Glutamatergic neuron (in vitro differentiated cells): ENCODE measurements around the gene UBN1. TPM values are rescaled to one million over a fixed set of nuclear protein-coding genes. Genes with fewer than 3 reads are reported as not detected.

ENCODE experiments used
- DNase-seq: peaks from one replicate; pipeline ENCODE4 v3.0.0; 2022
- H3K27ac Mint-ChIP-seq: one replicate; pipeline ENCODE4 v1.8.0; 2020; ENCODE audit warnings: mild to moderate bottlenecking, mixed read lengths, inconsistent platforms; ENCODE audit not compliant: unreplicated experiment
- H3K27me3 Mint-ChIP-seq: one replicate; pipeline ENCODE4 v1.8.0; 2020; ENCODE audit warnings: mild to moderate bottlenecking, moderate library complexity, mixed read lengths, inconsistent platforms; ENCODE audit not compliant: unreplicated experiment
- H3K36me3 Mint-ChIP-seq: one replicate; pipeline ENCODE4 v1.8.0; 2020; ENCODE audit warnings: mild to moderate bottlenecking, mixed read lengths, inconsistent platforms; ENCODE audit not compliant: unreplicated experiment
- H3K4me1 Mint-ChIP-seq: one replicate; pipeline ENCODE4 v1.8.0; 2020; ENCODE audit warnings: mild to moderate bottlenecking, low read depth, mixed read lengths, inconsistent platforms; ENCODE audit not compliant: unreplicated experiment
- H3K4me3 Mint-ChIP-seq: one replicate; pipeline ENCODE4 v1.8.0; 2020; ENCODE audit warnings: mild to moderate bottlenecking, mixed read lengths, inconsistent platforms; ENCODE audit not compliant: unreplicated experiment
- H3K9me3 Mint-ChIP-seq: one replicate; pipeline ENCODE4 v1.8.0; 2020; ENCODE audit warnings: mild to moderate bottlenecking, moderate library complexity, mixed read lengths, inconsistent platforms; ENCODE audit not compliant: unreplicated experiment
- total RNA-seq: library from RNA; stranded (reverse); fragmentation: NEBNext Ultra II Directional; extraction: Animal tissue kit (Norgen Biotek cat#: 25700); gene quantifications from one replicate; pipeline ENCODE4 v1.2.1, GENCODE V29; 2021; ENCODE audit not compliant: unreplicated experiment
- TF ChIP-seq, protein P1 (sequence below): fragments of 200-600 bp; sonication (generic); IDR thresholded peaks from one replicate; pipeline ENCODE4 v1.5.0; 2021; ENCODE audit not compliant: partially characterized antibody, unreplicated experiment

Gene UBN1
- total RNA-seq, 1 donor from 2014 or later, result 34.3 TPM

GRCh38 chr16:4839942-4840341, 7.3 kb upstream of the UBN1 start:
- Mint-ChIP-seq H3K27me3 (peaks cover 2% of the 10 kb centered on the region), H3K36me3 (no peaks in the 10 kb centered on the region), H3K27ac (no peak overlapping the region), H3K9me3 (peaks cover 2% of the 10 kb centered on the region), H3K4me1 (no peaks in the 10 kb centered on the region), H3K4me3 (no peak overlapping the region)
- TF ChIP-seq, protein P1, sequence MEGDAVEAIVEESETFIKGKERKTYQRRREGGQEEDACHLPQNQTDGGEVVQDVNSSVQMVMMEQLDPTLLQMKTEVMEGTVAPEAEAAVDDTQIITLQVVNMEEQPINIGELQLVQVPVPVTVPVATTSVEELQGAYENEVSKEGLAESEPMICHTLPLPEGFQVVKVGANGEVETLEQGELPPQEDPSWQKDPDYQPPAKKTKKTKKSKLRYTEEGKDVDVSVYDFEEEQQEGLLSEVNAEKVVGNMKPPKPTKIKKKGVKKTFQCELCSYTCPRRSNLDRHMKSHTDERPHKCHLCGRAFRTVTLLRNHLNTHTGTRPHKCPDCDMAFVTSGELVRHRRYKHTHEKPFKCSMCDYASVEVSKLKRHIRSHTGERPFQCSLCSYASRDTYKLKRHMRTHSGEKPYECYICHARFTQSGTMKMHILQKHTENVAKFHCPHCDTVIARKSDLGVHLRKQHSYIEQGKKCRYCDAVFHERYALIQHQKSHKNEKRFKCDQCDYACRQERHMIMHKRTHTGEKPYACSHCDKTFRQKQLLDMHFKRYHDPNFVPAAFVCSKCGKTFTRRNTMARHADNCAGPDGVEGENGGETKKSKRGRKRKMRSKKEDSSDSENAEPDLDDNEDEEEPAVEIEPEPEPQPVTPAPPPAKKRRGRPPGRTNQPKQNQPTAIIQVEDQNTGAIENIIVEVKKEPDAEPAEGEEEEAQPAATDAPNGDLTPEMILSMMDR, result no peak
- DNase-seq, result no peak

- peaks cover 2% of the 10 kb centered on the region for H3K9me3 Mint-ChIP-seq
- no peak for DNase-seq
- peaks cover 6% of the 10 kb centered on the region for H3K4me1 Mint-ChIP-seq
- H3K27me3 Mint-ChIP-seq, result peaks cover 2% of the 10 kb centered on the region
- H3K36me3 Mint-ChIP-seq, result no peaks in the 10 kb centered on the region
- H3K4me3 Mint-ChIP-seq, result no peak overlapping the region
- TF ChIP-seq, protein P1, result no peak
- H3K27ac Mint-ChIP-seq, result no peak overlapping the region
Measured at GRCh38 chr16:4840984-4841383, 6.3 kb upstream of the UBN1 start.

DNA sequence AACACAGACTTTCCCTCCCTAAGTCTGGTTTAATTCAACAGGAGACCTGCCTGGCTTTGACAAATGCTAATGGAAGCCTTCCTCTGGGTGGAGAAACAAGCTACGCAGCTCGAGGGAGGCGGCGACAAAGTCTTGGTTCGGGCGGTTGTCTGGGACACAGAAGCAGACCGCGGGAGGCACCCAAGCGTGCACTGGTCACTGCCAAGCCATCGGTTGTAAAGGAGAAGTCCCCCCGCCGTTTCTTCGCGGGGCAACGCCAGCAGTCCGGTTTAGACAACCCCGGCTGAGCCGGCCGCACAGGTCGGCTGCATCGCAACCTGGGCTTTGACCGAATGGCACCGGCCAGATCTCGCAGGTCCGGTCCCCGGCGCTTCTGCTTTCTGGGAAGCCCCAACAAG, 779 bp upstream of the UBN1 start:
- peak overlapping the region; percentile 66 for H3K27ac Mint-ChIP-seq
- peak overlapping the region; percentile 95 for H3K4me3 Mint-ChIP-seq
- H3K27me3 Mint-ChIP-seq, result no peaks in the 10 kb centered on the region
- no peaks in the 10 kb centered on the region for H3K36me3 Mint-ChIP-seq
- peaks cover 19% of the 10 kb centered on the region for H3K4me1 Mint-ChIP-seq
- peaks cover 2% of the 10 kb centered on the region for H3K9me3 Mint-ChIP-seq
- TF ChIP-seq, protein P1, result no peak
- DNase-seq, result peak; percentile 67

DNA sequence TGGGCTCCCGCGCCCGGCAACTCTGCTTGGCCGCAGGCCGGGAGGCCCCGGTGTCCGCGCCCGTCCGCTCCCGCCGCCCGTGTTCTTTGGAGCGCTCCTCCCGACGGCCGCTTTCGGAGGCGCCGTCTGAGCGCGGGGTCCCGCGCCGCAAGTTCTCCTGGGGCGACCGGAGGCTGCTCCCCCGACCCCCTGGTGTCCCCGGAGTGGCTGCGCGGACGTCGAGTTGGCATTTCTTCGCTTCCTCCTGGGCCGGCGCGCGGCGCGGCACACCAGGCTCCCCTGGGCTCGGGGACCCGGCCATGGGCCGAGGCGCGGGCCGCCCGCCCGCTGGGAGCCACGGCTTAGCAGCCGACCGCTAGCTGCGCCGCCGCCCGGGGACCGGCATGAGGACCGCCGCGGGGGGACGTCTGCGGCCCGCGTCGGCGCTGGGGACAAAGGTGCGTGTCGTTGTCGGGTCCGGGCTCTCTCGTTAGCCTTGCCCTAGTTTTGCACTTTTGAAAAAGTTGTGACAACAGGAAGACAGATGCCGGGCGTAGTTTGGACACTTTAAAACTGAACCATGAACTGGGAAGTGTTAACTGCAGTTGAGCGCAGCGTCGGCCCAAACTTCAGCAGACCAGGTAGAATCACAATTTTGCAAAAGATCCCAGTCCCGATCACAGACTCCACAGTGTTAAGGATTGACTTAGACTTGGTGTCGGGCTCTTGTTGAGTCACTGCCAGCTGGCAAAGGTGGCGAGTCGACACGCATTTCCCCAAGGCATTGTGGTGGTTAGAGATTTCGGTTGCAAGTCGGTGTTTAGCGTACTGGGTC, 700 bp downstream of the UBN1 start:
- Mint-ChIP-seq H3K4me3 (peak overlapping the region; percentile 86), H3K27me3 (no peaks in the 10 kb centered on the region), H3K27ac (peak overlapping the region; percentile 2), H3K36me3 (no peaks in the 10 kb centered on the region), H3K9me3 (peaks cover 2% of the 10 kb centered on the region), H3K4me1 (peaks cover 19% of the 10 kb centered on the region)
- TF ChIP-seq, protein P1, result no peak
- DNase-seq, result peak; percentile 60

- no peaks in the 10 kb centered on the region for H3K27me3 Mint-ChIP-seq
- no peaks in the 10 kb centered on the region for H3K36me3 Mint-ChIP-seq
- H3K27ac Mint-ChIP-seq, result no peak overlapping the region
- TF ChIP-seq, protein P1, result no peak
- H3K9me3 Mint-ChIP-seq, result peaks cover 2% of the 10 kb centered on the region
- DNase-seq, result no peak
- H3K4me3 Mint-ChIP-seq, result peak overlapping the region; percentile 45
- peaks cover 19% of the 10 kb centered on the region for H3K4me1 Mint-ChIP-seq
Measured at GRCh38 chr16:4850211-4850610, 2.9 kb downstream of the UBN1 start.
